Cerebellar cortex (tissue), 1 donor: ENCODE measurements around the gene CTNND2.

ENCODE experiments used
- DNase-seq: peaks from one replicate; pipeline ENCODE4 v3.0.0-alpha.2; 2015; ENCODE audit warnings: low spot score

CTNND2 gene

GRCh38 chr5:11385251-11385900 lies 518.9 kb downstream of the CTNND2 start:
- no peak for DNase-seq

- DNase-seq = peak; percentile 63
These were observed 519.6 kb downstream of the CTNND2 start for GRCh38 chr5:11384441-11385250.

GRCh38 chr5:11383506-11384095 lies 520.6 kb downstream of the CTNND2 start:
- peak; percentile 93 for DNase-seq

GRCh38 chr5:11378461-11378860 lies 525.8 kb downstream of the CTNND2 start:
- no peak for DNase-seq

- DNase-seq = no peak
These were observed 526.4 kb downstream of the CTNND2 start for GRCh38 chr5:11377896-11378295.

GRCh38 chr5:11372191-11372590 lies 532.1 kb downstream of the CTNND2 start:
- no peak for DNase-seq

GRCh38 chr5:11371021-11371420 lies 533.2 kb downstream of the CTNND2 start:
- DNase-seq = no peak

GRCh38 chr5:11364531-11364930 lies 539.7 kb downstream of the CTNND2 start:
- no peak for DNase-seq

GRCh38 chr5:11363631-11364178 lies 540.5 kb downstream of the CTNND2 start:
- no peak for DNase-seq

GRCh38 chr5:11361768-11362167 lies 542.5 kb downstream of the CTNND2 start:
- DNase-seq = no peak

GRCh38 chr5:11357928-11358327 lies 546.3 kb downstream of the CTNND2 start:
- no peak for DNase-seq

- no peak for DNase-seq
These were observed 548.8 kb downstream of the CTNND2 start for GRCh38 chr5:11355491-11355890.

GRCh38 chr5:11346336-11346735 lies 557.9 kb downstream of the CTNND2 start:
- no peak for DNase-seq

GRCh38 chr5:11335881-11336760 lies 568.1 kb downstream of the CTNND2 start:
- no peak for DNase-seq

- DNase-seq = no peak
These were observed 569.8 kb downstream of the CTNND2 start for GRCh38 chr5:11334404-11334803.

- no peak for DNase-seq
These were observed 574.6 kb downstream of the CTNND2 start for GRCh38 chr5:11329679-11330078.

GRCh38 chr5:11324521-11325289 lies 579.5 kb downstream of the CTNND2 start:
- peak; percentile 17 for DNase-seq

- DNase-seq = peak; percentile 11
These were observed 580.5 kb downstream of the CTNND2 start for GRCh38 chr5:11323761-11324160.

GRCh38 chr5:11322133-11322532 lies 582.1 kb downstream of the CTNND2 start:
- no peak for DNase-seq

- DNase-seq = no peak
These were observed 584.2 kb downstream of the CTNND2 start for GRCh38 chr5:11319836-11320580.
